GM12891 (cell line): ENCODE measurements around the gene LONRF2.

Experiments used
- PAX5 ChIP-seq: IDR thresholded peaks from 2 replicates; pipeline ENCODE4 v1.6.1; 2011; ENCODE audit warnings: low read length, moderate library complexity, mild to moderate bottlenecking; ENCODE audit not compliant: insufficient read depth, severe bottlenecking
- POLR2A ChIP-seq: IDR thresholded peaks from 2 replicates; pipeline ENCODE4 v1.6.1; 2011; ENCODE audit warnings: low read depth, low read length, control low read depth
- POLR2AphosphoS5 ChIP-seq: IDR thresholded peaks from 2 replicates; pipeline ENCODE4 v1.6.1; 2011; ENCODE audit warnings: low read depth, low read length, control low read depth
- TAF1 ChIP-seq: IDR thresholded peaks from 2 replicates; pipeline ENCODE4 v1.6.1; 2011; ENCODE audit warnings: low read depth, low read length, control low read depth

GRCh38 chr2:100278501-100278900 lies 43.8 kb downstream of the LONRF2 start:
- TF ChIP-seq POLR2A (no peak), PAX5 (no peak), POLR2AphosphoS5 (no peak), TAF1 (no peak)
